Breast epithelium (tissue), 4 donors: ENCODE measurements around the gene STRAP. TPM values are rescaled to one million over a fixed set of nuclear protein-coding genes. Genes with fewer than 3 reads are reported as not detected.
"Not testable (repeated sequence)": the region's sequence is repeated elsewhere in the genome, so short reads cannot be mapped to it uniquely, and the experiment has no call there.

Experiments used
- DNase-seq, 2 donors: peaks; one replicate each; pipeline ENCODE4 v3.0.0-alpha.2; 2019; ENCODE audit warnings: low spot score in 2 of 2
- H3K27ac ChIP-seq, 2 donors: fragments of 200-600 bp; sonication (generic) in 1 of 2; one replicate each; pipeline ENCODE4 v1.5.1; 2016 to 2019; ENCODE audit warnings: mild to moderate bottlenecking in 1 of 2
- H3K27me3 ChIP-seq, 2 donors: fragments of 200-600 bp; sonication (generic) in 1 of 2; one replicate each; pipeline versions ENCODE4 v1.5.1 to v1.6.0; 2017 to 2019; ENCODE audit warnings: control low read depth in 1 of 2, mild to moderate bottlenecking in 1 of 2
- H3K36me3 ChIP-seq: fragments of 200-600 bp; one replicate; pipeline ENCODE4 v1.5.1; 2019
- H3K4me1 ChIP-seq, 2 donors: fragments of 200-600 bp; sonication (generic); one replicate each; pipeline ENCODE4 v1.5.1; 2016 to 2019; ENCODE audit warnings: control low read depth in 1 of 2
- H3K4me3 ChIP-seq, 3 donors: fragments of 200-600 bp; sonication (generic); 1 replicate in 2 of 3; 2 replicates in 1 of 3; pipeline ENCODE4 v1.5.1; 2016 to 2019; ENCODE audit warnings: mild to moderate bottlenecking in 3 of 3, moderate library complexity in 2 of 3
- H3K9me3 ChIP-seq, 2 donors: fragments of 200-600 bp; sonication (generic) in 1 of 2; one replicate each; pipeline ENCODE4 v1.5.1; 2016 to 2019; ENCODE audit warnings: control low read depth in 1 of 2
- POLR2A ChIP-seq: fragments of 450-650 bp; IDR thresholded peaks from one replicate; pipeline ENCODE4 v1.6.1; 2016; ENCODE audit warnings: antibody characterized with exemption, mild to moderate bottlenecking, moderate library complexity
- POLR2AphosphoS5 ChIP-seq, 3 donors: sonication (generic); formaldehyde crosslinking; IDR thresholded peaks; one replicate each; pipeline ENCODE4 v1.6.1; 2017; ENCODE audit warnings: antibody characterized with exemption in 3 of 3
- intact Hi-C: fragments of 100-400 bp; cut with DNase I; formaldehyde crosslinking; loops from one replicate; pipeline ENCODE4 v1.15.1; 2023; ENCODE audit warnings: low total_unique reads
- total RNA-seq, 3 donors: library from RNA; depleted of rRNA; stranded (reverse); fragments of >200 nt; gene quantifications; one replicate each; pipeline ENCODE4 v1.1.0, GENCODE V29; 2016
- TF ChIP-seq, protein P1 (sequence below), 3 donors: fragments of 450-650 bp; IDR thresholded peaks; one replicate each; pipeline ENCODE4 v1.5.1; 2016 to 2017; ENCODE audit warnings: antibody characterized with exemption in 3 of 3, mild to moderate bottlenecking in 3 of 3, moderate library complexity in 3 of 3

The STRAP gene
- total RNA-seq, 3 donors from 2014 or later: 50.1 to 60.0 (median 50.8) TPM

DNA sequence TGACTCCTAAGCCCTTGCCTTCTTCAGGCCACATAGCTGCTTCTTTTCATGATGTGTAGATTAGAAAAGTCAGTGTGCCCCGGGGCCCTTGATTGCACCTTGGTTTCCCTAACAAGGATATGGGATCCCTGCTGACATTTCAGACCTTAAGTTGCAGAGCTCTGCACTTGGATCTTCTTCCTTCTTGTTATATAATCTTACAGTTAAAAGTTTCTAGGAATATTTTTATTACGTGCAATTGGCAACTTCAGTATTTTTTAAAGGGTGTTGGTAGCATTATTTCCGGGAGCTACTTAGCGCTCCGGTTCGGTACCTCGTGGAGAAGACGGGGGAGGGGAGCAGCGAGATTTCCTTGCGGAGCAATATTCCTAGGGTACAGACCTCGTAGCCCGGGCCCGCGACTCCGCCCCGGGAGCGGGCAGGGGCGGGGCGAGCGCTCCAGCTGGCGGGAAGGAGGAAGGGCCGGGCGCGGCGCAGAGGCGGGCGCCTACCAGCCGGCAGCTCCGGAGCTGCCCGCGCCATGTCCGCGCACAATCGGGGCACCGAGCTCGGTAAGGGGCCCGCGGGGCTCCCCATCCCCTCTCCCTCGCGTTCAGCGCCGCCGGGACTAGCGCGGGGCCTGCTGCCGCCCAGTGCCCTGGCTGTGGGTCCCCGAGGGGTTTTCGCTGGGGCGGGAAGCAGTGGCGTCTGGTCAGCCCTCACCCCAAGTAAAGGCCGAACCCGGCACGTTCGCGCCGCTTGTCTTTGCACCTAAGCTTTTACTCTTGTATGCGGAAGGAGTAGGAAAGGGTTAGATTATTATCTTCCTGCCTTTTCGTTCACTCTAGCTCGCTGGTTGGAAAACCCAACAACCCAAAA lies 28.9 kb downstream of the STRAP start, which contains the start of gene DERA:
DERA (plus strand) TSS at position 469 of the 858 bp plus-strand sequence; CDS start at position 521, 52 bp downstream.
- Histone ChIP-seq H3K27ac (peak within 1 kb of the TSS; percentile 93 to 95), H3K4me1 (no peaks in the 10 kb centered on the region), H3K36me3 (no peaks in the 10 kb centered on the region), H3K27me3 (no peaks in the 10 kb centered on the region), H3K4me3 (peak within 1 kb of the TSS; percentile 71 to 76 (median 71)), H3K9me3 (no peaks in the 10 kb centered on the region)
- TF ChIP-seq, protein P1, sequence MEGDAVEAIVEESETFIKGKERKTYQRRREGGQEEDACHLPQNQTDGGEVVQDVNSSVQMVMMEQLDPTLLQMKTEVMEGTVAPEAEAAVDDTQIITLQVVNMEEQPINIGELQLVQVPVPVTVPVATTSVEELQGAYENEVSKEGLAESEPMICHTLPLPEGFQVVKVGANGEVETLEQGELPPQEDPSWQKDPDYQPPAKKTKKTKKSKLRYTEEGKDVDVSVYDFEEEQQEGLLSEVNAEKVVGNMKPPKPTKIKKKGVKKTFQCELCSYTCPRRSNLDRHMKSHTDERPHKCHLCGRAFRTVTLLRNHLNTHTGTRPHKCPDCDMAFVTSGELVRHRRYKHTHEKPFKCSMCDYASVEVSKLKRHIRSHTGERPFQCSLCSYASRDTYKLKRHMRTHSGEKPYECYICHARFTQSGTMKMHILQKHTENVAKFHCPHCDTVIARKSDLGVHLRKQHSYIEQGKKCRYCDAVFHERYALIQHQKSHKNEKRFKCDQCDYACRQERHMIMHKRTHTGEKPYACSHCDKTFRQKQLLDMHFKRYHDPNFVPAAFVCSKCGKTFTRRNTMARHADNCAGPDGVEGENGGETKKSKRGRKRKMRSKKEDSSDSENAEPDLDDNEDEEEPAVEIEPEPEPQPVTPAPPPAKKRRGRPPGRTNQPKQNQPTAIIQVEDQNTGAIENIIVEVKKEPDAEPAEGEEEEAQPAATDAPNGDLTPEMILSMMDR (IDR thresholded peaks at IDR 0.05): no peak
- TF ChIP-seq POLR2AphosphoS5 (IDR thresholded peaks at IDR 0.05): peak; percentile 43 to 63 (median 60)
- TF ChIP-seq POLR2A: peak; percentile 68
- peak; percentile 59 to 74 for DNase-seq
- intact Hi-C loops: loop anchor here (5.0 kb wide), 1 partner anchor 946 kb away; no protein-coding TSS in a partner anchor

DNA sequence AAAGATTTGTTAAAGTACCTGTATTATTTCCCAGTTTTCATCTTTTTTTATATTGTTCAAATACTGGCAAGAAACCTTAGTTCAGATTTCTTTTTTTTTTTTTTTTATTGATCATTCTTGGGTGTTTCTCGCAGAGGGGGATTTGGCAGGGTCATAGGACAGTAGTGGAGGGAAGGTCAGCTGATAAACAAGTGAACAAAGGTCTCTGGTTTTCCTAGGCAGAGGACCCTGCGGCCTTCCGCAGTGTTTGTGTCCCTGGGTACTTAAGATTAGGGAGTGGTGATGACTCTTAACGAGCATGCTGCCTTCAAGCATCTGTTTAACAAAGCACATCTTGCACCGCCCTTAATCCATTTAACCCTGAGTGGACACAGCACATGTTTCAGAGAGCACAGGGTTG lies 29.7 kb downstream of the STRAP start:
- H3K36me3 ChIP-seq, H3K9me3 ChIP-seq, H3K4me1 ChIP-seq, H3K27me3 ChIP-seq, DNase-seq: not testable (repeated sequence)
- peak overlapping the region; percentile 71 to 76 (median 71) for H3K4me3 ChIP-seq
- H3K27ac ChIP-seq: peak overlapping the region; percentile 93 to 95
- intact Hi-C loops: loop anchor here (5.0 kb wide), 1 partner anchor 945 kb away; no protein-coding TSS in a partner anchor

DNA sequence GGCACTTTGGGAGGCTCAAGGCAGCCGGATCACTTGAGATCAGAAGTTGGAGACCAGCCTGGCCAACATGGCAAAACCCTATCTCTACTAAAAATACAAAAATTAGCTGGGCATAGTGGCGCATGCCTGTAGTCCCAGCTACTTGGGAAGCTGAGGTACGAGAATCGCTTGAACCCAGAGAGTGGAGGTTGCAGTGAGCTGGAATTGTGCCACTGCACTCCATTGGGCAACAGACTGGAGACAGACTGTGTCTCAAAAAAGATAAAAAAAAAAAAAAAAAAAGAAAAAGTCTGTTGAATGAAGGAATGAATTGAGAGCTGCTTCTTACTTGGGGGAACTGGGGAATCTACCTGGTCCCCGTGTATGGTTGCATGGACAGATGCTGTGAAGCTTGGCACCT lies 31.9 kb downstream of the STRAP start:
- intact Hi-C loops: loop anchor here (5.0 kb wide), 1 partner anchor 943 kb away; no protein-coding TSS in a partner anchor
- not testable (repeated sequence) for H3K4me3 ChIP-seq

DNA sequence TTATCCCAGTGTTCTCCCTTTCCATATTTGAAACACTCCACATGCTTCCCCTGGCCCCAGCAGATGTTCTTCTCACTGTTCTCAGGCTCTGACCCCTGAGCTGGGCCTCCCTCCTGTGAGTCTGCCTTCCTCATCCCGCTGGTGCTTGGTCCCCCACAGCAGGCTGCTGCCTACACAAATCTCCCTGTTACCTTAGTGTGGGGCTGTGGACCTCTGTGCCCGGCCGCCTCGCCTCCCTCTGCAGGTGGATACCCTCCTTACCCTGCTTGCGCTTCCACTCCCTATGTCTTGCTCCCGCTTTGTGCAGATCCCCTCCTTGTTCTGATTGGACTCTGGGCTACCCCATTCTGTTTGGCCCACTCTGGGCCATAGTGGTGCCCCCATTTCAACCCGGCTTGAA lies 35.9 kb downstream of the STRAP start:
- H3K9me3 ChIP-seq: no peaks in the 10 kb centered on the region
- no peak overlapping the region for H3K27ac ChIP-seq
- H3K27me3 ChIP-seq: no peaks in the 10 kb centered on the region
- intact Hi-C loops: no loop called here
- TF ChIP-seq POLR2A (no peak), POLR2AphosphoS5 (IDR thresholded peaks at IDR 0.05) (no peak)
- TF ChIP-seq, protein P1 (IDR thresholded peaks at IDR 0.05): no peak
- H3K4me1 ChIP-seq: no peaks in the 10 kb centered on the region
- no peak overlapping the region for H3K4me3 ChIP-seq
- no peaks in the 10 kb centered on the region for H3K36me3 ChIP-seq
- no peak for DNase-seq

More for the DNA sequence above, 31.9 kb downstream of the STRAP start:
- H3K27ac ChIP-seq, H3K9me3 ChIP-seq, H3K4me1 ChIP-seq, H3K36me3 ChIP-seq, H3K27me3 ChIP-seq, DNase-seq: not testable (repeated sequence)

DNA sequence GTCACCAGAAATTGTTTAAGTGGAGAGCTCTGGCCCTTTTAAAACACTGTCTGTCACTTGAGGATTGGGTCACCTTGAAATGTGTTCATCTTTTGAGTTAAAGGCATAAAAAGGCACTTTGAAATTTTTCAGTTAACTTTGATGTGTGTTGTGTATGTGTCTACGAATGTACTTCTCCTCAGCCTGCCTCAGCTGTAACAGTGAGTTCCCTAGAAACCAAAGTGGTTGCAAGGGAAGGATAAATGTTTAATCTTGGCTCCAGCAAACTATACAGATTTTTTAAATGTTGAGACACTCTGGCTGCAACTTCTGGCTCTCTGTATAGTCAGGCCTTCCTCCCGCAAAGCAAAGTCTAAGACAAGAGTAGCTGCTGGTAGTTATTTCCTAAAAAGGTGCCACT lies 37.2 kb downstream of the STRAP start:
- Histone ChIP-seq H3K9me3 (no peaks in the 10 kb centered on the region), H3K27me3 (no peaks in the 10 kb centered on the region), H3K4me1 (no peaks in the 10 kb centered on the region), H3K4me3 (no peak overlapping the region), H3K27ac (no peak overlapping the region), H3K36me3 (no peaks in the 10 kb centered on the region)
- TF ChIP-seq, protein P1 (IDR thresholded peaks at IDR 0.05): no peak
- TF ChIP-seq POLR2A (no peak), POLR2AphosphoS5 (IDR thresholded peaks at IDR 0.05) (no peak)
- intact Hi-C loops: no loop called here
- DNase-seq: no peak

DNA sequence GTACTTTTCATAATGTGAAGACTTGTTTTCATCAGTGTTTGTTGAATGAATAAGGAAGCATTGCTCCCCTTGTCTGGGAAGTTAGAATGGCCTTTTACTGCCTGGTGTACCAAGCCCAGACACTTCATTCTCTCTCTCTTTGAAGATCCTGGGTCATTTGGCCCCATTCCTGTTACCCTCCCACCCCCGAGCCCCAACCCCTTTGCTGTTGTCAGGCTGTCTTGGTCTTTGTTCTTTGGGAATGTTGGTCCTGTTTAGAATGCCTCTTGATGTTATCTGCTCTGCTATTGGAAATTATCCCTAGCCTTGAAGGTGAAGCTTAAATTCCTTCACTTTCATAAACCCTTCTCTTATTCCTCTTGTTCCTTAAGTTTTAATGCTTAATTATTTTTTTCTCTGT lies 42.8 kb downstream of the STRAP start:
- Histone ChIP-seq H3K4me1 (no peaks in the 10 kb centered on the region), H3K27me3 (no peaks in the 10 kb centered on the region), H3K27ac (no peak overlapping the region), H3K36me3 (no peaks in the 10 kb centered on the region), H3K4me3 (no peak overlapping the region), H3K9me3 (no peaks in the 10 kb centered on the region)
- intact Hi-C loops: no loop called here
- DNase-seq: no peak
- no peak for TF ChIP-seq POLR2AphosphoS5 (IDR thresholded peaks at IDR 0.05)
- TF ChIP-seq POLR2A: no peak
- TF ChIP-seq, protein P1 (IDR thresholded peaks at IDR 0.05): no peak
